Retinal pigment epithelial cell (primary cell): ENCODE data around the gene TUBB2B.

Source experiments
- DNase-seq: peaks from one replicate; pipeline ENCODE4 v3.0.0-alpha.2; 2010; ENCODE audit warnings: low read depth
- H3K4me3 ChIP-seq: 2 replicates; pipeline ENCODE4 v1.5.1; 2011; ENCODE audit warnings: mild to moderate bottlenecking, low read length, control low read depth, moderate library complexity
- CTCF ChIP-seq: conservative IDR thresholded peaks from 2 replicates; pipeline ENCODE4 v1.5.1; 2011; ENCODE audit warnings: low read depth, low read length, control low read depth, inconsistent platforms

TUBB2B gene

GRCh38 chr6:3210024-3210610 is 17.3 kb downstream of the TUBB2B start:
- TF ChIP-seq CTCF = no peak
- no peak for DNase-seq
- H3K4me3 ChIP-seq = no peak overlapping the region

- DNase-seq = peak; percentile 89
- H3K4me3 ChIP-seq = no peak overlapping the region
- TF ChIP-seq CTCF = peak; percentile 26
Observed at GRCh38 chr6:3209114-3210023, 18.1 kb downstream of the TUBB2B start.

DNA sequence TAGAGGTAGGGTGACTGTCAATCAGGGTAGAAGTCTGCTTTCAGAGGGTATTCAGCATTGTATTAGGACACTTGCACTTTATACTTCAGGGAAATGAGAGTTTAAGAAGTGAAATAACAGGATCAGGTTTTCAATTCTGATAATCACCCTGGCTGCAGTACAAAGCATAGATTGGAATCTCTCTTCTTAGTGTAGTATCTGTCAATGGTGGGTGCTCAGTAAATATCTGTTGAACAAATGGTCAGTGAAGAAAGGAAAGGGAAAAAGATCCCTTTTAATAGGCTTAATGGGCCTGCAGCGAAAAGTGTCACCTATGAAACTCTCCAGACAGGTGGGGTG is 18.7 kb downstream of the TUBB2B start:
- no peak overlapping the region for H3K4me3 ChIP-seq
- TF ChIP-seq CTCF = no peak
- DNase-seq = no peak

- no peak for DNase-seq
- no peak for TF ChIP-seq CTCF
Observed at GRCh38 chr6:3208098-3208774, 19.2 kb downstream of the TUBB2B start.

GRCh38 chr6:3206339-3207015 is 21.0 kb downstream of the TUBB2B start:
- peak; percentile 2 for TF ChIP-seq CTCF
- no peak overlapping the region for H3K4me3 ChIP-seq
- no peak for DNase-seq

More at GRCh38 chr6:3208098-3208774, 19.2 kb downstream of the TUBB2B start:
- H3K4me3 ChIP-seq = no peak overlapping the region

DNA sequence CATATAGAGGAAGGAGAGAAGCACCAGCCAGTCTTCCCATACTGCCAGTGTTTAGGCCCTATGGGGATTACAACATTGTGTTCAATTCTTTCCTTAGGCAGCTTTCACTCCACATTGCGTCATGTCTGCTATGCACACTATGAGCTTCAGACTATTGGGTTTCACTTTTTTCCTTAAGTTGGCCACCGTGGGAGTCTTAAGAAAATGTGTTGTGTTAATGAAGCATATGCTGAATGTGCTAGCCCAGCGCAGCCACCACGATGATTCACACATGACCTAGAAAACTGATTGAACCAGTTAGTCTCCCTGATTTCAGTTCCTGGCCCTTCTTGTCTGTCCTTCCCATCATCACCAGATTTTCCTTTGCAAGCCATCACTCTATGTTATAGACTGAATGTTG is 21.5 kb downstream of the TUBB2B start:
- no peak overlapping the region for H3K4me3 ChIP-seq
- peak; percentile 52 for DNase-seq
- TF ChIP-seq CTCF = no peak
